ENCODE results near the gene DIS3L2.

The DIS3L2 gene

GRCh38 chr2:232250246-232251175 lies 289.0 kb downstream of the DIS3L2 start:
- in situ Hi-C loops (cut with HindIII; ENCODE audit: low sequenced_read_pairs): no loop called here

GRCh38 chr2:232255033-232255432 lies 293.5 kb downstream of the DIS3L2 start:
- in situ Hi-C loops (cut with HindIII; ENCODE audit: low sequenced_read_pairs): no loop called here

GRCh38 chr2:232260075-232260474 lies 298.6 kb downstream of the DIS3L2 start:
- in situ Hi-C loops (cut with HindIII; ENCODE audit: low sequenced_read_pairs): no loop called here

DNA sequence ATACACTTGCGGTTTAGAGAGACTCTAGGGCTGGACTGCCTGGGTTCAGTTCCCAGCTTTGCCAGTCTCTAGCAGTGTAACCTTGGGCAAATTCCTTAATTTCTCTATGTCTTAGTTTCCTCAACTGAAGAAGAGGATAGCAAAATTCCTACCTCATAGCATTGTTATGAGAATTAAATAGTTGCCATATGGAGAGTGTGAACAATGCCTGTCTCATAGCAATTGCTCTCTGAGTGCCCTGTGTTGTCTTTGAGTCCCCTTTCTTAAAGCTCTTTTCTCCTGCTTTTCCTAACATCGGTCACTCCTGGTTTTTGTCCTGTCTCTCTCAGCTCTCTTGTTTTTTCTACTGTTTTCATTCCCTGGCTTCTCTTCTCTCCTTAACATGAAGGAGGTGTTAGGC lies 300.3 kb downstream of the DIS3L2 start:
- in situ Hi-C loops (cut with HindIII; ENCODE audit: low sequenced_read_pairs): no loop called here

- in situ Hi-C loops (cut with HindIII; ENCODE audit: low sequenced_read_pairs): no loop called here
These were observed 301.8 kb downstream of the DIS3L2 start for GRCh38 chr2:232263295-232263694.

DNA sequence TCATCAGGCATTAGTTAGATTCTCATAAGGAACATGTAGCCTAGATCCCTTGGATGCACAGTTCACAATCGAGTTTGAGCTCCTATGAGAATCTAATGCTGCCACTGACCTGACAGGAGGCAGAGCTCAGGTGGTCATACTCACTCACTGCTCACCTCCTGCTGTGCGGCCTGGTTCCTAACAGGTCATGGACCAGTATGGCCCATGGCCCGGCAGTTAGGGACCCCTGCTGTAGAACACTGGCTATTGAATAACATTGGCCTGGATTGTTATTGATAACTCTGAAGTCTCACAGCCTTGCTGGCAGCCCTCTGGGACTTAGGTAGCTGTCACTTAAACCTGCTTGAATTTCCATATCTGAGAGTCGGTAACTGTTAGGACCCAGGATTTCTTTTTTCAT lies 302.6 kb downstream of the DIS3L2 start:
- in situ Hi-C loops (cut with HindIII; ENCODE audit: low sequenced_read_pairs): no loop called here

DNA sequence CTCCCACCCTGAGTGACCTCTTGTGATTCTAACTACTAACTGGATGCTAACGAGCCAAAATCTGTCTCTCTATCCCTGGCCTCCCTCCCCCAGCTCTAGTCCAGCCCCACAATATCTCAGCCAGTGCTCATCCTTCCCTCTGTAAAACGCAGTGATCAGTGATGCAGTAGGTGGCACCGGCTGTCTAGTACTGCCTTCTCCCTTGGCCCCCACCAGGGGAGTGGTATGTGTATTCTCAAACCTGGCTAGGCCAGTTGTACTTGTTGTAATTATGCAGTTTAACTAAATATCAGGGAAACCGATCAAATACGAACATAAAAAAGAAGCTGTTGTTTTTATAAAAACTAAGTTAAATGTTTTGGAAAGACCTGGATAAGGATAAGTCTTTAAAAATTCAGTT lies 303.8 kb downstream of the DIS3L2 start:
- in situ Hi-C loops (cut with HindIII; ENCODE audit: low sequenced_read_pairs): no loop called here

DNA sequence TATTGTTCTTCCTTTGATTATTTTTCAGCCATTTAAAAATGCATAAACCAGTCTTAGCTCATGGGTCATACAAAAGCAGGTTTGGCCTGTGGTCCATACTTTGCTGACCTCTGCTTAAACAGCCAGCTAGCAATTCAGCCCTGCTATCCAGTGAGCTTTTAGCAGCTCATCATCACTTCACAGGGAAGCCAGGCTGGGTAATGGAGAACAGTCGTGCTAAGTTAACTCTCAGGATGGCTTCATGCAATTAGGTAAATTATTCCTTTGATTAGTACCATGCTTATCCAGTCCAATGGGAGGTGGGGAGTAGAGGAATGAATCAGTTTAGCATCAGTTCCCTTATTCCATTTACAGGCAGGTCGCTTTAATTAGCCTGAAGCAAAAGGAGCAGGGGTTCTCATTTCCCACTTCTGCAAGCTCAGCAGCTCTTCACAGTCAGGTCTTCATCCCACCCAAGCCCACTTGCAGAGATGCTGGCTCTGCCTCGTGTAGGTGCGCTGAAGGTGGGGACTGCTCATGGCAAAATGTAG lies 307.2 kb downstream of the DIS3L2 start:
- in situ Hi-C loops (cut with HindIII; ENCODE audit: low sequenced_read_pairs): no loop called here

GRCh38 chr2:232269867-232270266 lies 308.4 kb downstream of the DIS3L2 start:
- in situ Hi-C loops (cut with HindIII; ENCODE audit: low sequenced_read_pairs): no loop called here

DNA sequence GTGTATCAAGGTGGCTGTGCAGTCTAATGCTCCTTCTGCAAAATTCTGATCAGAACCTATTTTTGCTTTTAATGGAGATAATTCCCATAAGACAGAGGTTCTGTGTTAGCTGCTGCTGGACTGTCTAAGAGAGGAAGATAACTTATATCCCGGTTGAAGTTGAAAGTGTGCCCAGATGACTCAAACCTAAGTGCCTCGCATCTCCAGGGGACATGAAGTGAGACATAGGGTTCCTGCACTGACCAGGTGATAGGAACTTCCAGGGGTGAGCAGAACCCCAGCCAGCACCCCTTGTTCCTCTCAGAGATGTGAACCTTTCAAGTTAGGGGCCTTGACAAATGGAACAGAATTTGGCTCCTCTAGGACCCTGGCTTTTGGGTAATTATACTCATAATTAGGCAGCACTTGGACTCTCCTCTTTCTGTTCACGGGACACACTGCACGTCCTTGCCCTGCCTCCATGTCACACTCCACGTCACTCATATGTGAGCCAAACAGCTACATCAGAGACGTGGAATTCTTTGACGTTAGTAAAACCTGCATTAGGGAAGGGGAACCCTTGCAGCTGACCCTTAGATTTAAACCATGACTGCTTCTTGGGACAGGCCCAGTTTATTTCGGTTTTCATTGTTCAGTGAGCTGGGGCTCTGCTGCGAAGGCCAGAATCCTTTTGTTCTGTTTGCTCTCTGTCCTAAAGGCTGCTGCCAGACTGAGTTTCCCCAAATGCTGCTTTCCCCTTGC lies 312.6 kb downstream of the DIS3L2 start:
- in situ Hi-C loops (cut with HindIII; ENCODE audit: low sequenced_read_pairs): no loop called here

GRCh38 chr2:232275670-232276069 lies 314.2 kb downstream of the DIS3L2 start:
- in situ Hi-C loops (cut with HindIII; ENCODE audit: low sequenced_read_pairs): no loop called here

GRCh38 chr2:232276084-232276732 lies 314.7 kb downstream of the DIS3L2 start:
- in situ Hi-C loops (cut with HindIII; ENCODE audit: low sequenced_read_pairs): no loop called here

- in situ Hi-C loops (cut with HindIII; ENCODE audit: low sequenced_read_pairs): no loop called here
These were observed 315.3 kb downstream of the DIS3L2 start for GRCh38 chr2:232276733-232277313.

DNA sequence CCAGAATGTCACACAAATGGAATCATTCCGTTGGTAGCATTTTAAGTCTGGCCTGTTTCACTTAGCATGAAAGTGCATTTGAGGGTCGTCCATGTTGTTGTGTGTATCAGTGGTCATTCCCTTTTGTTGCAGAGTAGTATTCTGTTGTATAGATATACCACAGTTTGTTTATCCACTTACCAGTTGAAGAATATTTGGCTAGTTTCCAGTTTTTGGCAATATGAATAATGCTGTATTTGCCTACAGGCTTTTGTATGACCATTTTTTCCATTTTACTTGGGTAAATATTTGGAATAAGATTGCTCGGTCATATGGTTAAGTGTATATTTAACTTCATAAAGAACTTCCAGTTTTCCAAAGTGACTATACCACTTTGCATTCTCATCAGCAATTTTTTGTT lies 317.0 kb downstream of the DIS3L2 start:
- in situ Hi-C loops (cut with HindIII; ENCODE audit: low sequenced_read_pairs): no loop called here

DNA sequence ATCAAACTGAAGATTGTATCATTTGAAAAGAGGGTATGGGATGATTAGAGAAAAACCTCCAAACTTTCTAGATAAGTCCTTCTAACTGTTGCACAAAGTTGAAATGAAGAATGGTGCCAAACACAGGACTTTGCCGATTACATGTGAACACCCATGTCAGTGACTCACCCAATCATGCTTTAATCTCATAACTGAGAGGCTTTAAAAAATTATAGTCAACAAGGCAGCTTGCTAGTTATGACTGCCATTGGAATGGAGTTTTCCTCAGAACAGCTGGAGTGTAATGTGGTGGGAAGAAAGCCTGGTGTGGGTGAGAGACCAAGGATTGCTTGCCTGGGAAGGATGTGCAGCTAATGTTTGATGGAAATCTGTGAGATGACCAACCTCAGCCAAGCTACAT lies 318.8 kb downstream of the DIS3L2 start:
- in situ Hi-C loops (cut with HindIII; ENCODE audit: low sequenced_read_pairs): no loop called here

- in situ Hi-C loops (cut with HindIII; ENCODE audit: low sequenced_read_pairs): no loop called here
These were observed 320.5 kb downstream of the DIS3L2 start for GRCh38 chr2:232281858-232282507.

GRCh38 chr2:232282508-232283055 lies 321.1 kb downstream of the DIS3L2 start:
- in situ Hi-C loops (cut with HindIII; ENCODE audit: low sequenced_read_pairs): no loop called here

- in situ Hi-C loops (cut with HindIII; ENCODE audit: low sequenced_read_pairs): no loop called here
These were observed 324.7 kb downstream of the DIS3L2 start for GRCh38 chr2:232286001-232286868.

- in situ Hi-C loops (cut with HindIII; ENCODE audit: low sequenced_read_pairs): no loop called here
These were observed 325.8 kb downstream of the DIS3L2 start for GRCh38 chr2:232287316-232287715.
